Activated CD4-positive, alpha-beta T cell treated with anti-CD3 and anti-CD28 coated beads, Interleukin-2, amount 50 U/mL, for 4 hours (primary cell): ENCODE results near the gene RELA.
A peak's percentile ranks its signal among the peaks of the same experiment; 100 is the strongest.
"Not testable (repeated sequence)": the region's sequence is repeated elsewhere in the genome, so short reads cannot be mapped to it uniquely, and the experiment has no call there.

Source experiments
- DNase-seq, 2 experiments: peaks; one replicate each; pipeline ENCODE4 v3.0.0-alpha.2; 2020

The RELA gene

DNA sequence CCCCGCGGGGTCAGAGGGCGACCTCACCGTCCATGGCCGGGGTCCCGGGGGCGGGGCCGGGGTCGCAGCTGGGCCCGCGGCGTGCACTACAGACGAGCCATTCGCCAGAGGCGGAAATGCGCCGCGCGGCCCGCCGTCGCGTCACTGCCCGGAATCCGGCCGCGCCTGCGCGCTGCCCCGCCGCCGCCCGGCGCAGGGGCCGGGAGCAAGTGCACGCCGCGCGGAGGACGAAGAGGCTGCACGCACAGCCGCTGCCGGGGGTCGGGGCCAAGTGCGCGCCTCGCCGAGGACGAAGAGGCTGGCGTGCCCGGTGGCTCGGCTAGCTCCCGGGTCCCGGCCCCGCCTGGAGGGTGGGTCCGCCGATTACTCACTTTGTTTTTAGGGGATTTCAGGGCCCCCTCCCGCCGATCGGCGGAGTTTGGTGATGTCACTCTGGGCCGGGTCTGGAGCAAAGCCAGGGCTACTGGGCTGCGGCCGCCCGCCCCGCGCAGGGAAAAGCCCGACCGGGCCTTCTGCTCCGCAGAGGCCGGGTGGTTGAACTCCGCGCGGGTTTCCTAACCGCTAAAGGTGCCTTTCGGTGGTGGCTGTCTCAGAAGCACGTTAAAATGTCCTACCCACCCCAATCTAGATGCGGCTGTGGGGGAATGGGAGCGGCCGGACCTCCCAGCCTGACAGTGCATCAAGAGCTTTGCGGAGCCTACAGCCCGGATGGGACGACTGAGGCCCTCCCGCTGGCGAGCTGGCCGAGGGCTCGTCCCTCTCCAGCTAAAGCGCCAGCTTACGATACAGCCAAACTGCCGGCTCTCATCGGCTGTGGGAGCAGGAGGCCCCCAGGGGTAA, at the start of gene RELA:
TSS of gene RELA (minus strand) at position 118 of the 840 bp plus-strand sequence. CDS start at position 34, 84 bp downstream.
- DNase-seq = peak; percentile 85 to 87

GRCh38 chr11:65711785-65712632, 49.3 kb upstream of the RELA start, which contains the start of gene KAT5:
TSS of gene KAT5 (plus strand) at chr11:65712252. CDS start at chr11:65712268, 16 bp downstream.
- peak; percentile 97 for DNase-seq

DNA sequence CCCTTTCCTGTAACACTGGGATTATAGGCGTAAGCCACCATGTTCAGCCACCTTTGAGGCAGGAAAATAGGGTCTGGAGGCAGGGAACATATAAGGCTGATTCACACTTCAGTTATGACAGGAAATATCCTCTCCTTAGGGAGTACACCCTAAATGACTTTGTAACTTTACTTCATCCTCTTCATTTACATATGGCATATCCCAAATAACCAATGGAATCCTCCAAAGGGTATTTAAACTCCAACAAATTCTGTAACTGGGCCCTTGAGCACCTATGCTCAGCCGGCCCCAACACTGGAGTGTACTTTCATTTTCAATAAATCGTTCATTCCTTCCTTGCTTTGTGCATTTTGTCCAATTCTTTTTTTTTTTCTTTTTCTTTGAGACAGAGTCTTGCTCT, 47.7 kb upstream of the RELA start:
- DNase-seq = no peak

DNA sequence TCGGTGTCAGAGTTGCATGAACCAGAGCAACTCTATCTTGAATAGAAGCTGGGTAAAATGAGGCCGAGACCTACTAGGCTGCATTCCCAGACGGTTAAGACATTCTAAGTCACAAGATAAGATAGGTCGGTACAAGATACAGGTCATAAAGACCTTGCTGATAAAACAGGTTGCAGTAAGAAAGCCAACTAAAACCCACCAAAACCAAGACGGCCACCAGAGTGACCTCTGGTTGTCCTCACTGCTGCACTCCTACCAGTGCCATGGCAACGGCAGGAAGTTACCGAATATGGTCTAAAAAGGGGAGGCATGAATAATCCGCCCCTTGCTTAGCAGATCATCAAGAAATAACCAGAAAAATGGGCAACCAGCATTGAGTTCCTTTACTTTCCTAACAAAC, 46.9 kb upstream of the RELA start:
- DNase-seq = no peak

DNA sequence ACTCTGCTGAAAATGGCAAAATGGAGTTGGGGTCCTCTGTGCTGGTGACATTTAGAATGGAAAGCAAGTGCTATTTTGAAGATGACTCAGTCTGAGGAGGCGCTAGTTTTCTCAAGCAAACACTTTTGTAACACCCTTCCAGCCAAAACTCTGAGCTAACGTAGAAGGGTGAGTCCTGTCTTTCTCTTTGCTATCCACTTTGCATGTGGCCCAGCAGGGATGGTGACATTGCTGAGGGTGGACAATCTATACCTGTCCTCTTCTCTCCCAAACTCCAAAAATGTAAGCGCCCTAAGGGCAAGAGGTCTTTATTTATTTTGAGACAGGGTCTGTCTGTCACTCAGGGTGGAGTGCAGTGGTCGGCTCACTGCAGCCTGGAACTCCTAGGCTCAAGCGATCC, 45.7 kb upstream of the RELA start:
- no peak for DNase-seq

- DNase-seq = not testable (repeated sequence)
Observed at GRCh38 chr11:65707002-65707401, 44.3 kb upstream of the RELA start.

- peak; percentile 71 to 74 for DNase-seq
Observed at GRCh38 chr11:65706303-65706763, 43.6 kb upstream of the RELA start.

GRCh38 chr11:65703846-65704245, 41.1 kb upstream of the RELA start:
- no peak for DNase-seq

- DNase-seq = no peak
Observed at GRCh38 chr11:65701686-65702085, 39.0 kb upstream of the RELA start.

DNA sequence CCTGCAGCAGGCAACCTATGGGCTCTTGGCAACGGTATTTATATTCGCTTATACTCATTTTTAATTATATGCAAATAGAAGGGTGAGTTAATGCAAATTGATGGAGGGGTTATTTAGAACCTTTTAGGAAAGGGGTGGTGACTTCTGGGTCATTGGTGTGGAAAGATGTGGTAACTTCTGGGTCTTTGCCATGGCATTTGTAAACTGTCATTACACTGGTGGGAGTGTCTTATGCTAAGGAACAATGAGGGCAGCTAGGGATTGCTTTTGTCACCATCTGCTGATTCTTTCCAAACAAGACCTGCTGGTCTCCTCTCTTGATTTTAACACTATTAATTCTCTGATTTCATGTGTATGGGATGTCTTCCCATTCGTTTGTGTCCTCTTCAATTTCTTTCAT, 37.7 kb upstream of the RELA start:
- DNase-seq = no peak

DNA sequence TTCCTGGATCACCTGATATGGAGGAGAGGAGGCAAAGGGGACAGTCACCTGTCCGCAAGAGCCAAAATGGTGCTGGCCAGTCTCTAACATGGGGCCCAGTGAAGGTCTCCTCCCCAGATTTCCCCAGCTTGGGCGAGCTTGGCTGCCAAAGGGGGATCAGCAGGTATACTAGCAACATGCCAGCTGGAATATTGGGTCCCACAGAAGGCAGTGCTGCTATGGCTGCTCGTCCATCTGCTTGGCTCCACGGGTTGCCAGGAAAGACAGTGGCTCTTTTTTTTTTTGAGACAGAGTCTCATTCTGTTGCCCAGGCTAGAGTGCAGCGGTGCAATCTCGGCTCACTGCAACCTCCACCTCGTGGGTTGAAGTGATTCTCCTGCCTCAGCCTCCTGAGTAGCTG, 36.6 kb upstream of the RELA start:
- DNase-seq = no peak

- no peak for DNase-seq
Observed at GRCh38 chr11:65698205-65698604, 35.5 kb upstream of the RELA start.

GRCh38 chr11:65696802-65697552, 34.3 kb upstream of the RELA start:
- DNase-seq = no peak

DNA sequence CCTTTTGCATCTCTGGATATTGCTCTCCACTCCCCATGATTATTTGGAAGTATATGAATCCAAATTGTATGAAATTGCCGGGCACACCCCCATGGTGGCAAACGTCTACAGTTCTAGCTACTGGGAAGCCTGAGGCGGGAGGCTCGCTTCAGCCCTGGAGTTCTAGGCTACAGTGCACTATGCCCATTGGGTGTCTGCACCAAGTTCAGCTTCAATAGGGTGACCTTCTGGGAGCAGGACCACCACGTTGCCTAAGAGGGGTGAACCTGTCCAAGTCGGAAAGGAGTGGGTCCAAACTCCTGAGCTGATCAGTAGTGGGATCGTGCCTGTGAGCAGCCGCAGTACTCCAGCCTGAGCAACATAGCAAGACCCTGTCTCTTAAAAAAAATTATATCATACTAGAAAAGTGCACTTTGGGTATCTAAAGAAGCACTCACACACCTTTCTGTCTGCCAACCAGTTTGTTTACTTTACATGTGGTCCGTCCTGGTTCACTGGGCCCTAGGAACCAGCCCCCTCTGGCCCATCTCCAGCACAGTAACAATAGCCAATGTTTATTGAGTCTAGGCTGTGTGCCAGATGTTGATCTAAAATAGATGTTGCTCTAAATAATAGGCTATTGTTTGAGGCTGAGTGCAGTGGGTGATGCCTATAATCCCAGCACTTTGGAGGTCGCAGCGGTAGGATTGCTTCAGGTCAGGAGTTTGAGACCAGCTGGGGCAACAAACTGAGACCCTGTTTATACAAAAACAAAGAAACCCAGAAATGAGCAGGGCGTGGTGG, 32.9 kb upstream of the RELA start:
- no peak for DNase-seq

- DNase-seq = no peak
Observed at GRCh38 chr11:65692367-65692766, 29.7 kb upstream of the RELA start.

DNA sequence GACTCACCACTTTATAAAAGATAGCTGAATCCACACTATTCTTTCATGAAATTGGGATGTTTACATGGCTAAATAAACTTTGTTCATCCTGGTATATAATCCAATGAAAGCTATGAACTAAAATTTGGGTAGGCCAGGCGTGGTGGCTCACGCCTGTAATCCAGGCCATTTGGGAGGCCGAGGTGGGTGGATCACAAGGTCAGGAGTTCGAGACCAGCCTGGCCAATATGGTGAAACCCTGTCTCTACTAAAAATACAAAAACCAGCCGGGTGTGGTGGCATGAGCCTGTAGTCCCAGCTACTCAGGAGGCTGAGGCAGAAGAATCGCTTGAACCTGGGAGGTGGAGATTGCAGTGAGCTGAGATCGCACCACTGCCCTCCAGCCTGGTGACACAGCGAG, 29.1 kb upstream of the RELA start:
- not testable (repeated sequence) for DNase-seq

DNA sequence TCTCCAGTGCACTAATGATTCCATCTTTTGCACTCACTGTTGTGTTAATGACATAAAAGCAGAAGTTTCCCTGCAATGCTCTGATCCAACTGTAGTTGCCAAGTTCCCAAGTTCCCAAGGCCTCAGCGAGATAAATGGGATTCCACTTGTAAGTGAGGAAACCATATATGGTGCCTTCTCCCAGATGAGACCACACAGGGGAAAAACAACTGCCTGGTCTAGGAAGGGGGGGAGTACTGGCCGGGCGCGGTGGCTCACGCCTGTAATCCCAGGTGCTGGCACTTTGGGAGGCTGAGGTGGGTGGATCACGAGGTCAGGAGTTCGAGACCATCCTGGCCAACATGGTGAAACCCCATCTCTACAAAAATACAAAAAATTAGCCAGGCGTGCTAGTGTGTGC, 23.3 kb upstream of the RELA start:
- DNase-seq = no peak

- DNase-seq = not testable (repeated sequence)
Observed at GRCh38 chr11:65683480-65683879, 20.8 kb upstream of the RELA start.

- DNase-seq = no peak
Observed at GRCh38 chr11:65680192-65680743, 17.6 kb upstream of the RELA start.

GRCh38 chr11:65672982-65673381, 10.3 kb upstream of the RELA start:
- DNase-seq = no peak

GRCh38 chr11:65672180-65672860, 9.6 kb upstream of the RELA start:
- no peak for DNase-seq
